HG02938 (cell line): ENCODE results near the gene UNC45A.
"Not testable (repeated sequence)": the region's sequence is repeated elsewhere in the genome, so short reads cannot be mapped to it uniquely, and the experiment has no call there.

ENCODE experiments used
- ATAC-seq: cut with Tn5 transposase; IDR thresholded peaks from one replicate; pipeline ENCODE4 v1.9.1; 2021; ENCODE audit warnings: mild to moderate bottlenecking, moderate library complexity; ENCODE audit not compliant: unreplicated experiment

UNC45A gene

GRCh38 chr15:90902840-90903732, 32.0 kb upstream of the UNC45A start, which contains the start of gene MAN2A2:
Gene MAN2A2, plus strand, starts transcription at chr15:90903302. Its CDS starts 906 bp downstream, at chr15:90904208.
- peak; percentile 56 for ATAC-seq

DNA sequence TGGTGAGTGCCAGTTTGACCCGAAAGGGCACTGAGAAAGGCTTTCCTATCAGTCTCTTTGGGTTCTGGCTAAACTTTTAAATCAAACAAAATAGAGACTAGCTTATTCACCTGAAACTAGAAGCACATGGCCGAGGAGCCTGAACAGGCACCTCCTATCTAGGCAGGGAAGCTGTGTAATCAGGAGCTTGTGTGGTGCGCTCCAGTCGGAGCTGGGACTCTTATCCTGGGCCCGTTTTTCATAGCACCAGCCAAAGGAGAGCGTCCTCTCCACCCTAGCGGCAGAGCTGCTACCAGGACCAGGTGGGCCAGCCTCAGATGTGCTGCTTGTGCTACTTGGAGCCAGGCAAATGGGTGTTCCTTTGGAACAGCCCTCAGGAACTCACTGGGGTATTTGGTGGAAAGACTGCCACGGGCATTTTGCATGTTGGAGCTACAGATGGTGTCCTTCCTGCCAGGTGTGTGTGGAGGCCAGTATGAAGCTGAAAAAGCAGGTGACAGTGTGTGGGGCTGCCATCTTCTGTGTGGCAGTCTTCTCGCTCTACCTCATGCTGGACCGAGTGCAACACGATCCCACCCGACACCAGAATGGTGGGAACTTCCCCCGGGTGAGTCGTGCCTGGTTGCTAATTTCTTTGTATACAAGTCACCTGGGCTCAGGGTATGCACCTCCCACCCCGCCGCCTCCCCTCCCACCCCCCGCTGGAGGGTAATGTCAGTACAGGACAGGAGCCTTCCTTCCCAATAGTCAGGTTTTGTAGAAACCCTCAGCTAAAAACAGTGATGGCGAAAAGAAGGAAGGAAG, 31.1 kb upstream of the UNC45A start:
- no peak for ATAC-seq

- no peak for ATAC-seq
Measured at GRCh38 chr15:90904746-90905145, 30.3 kb upstream of the UNC45A start.

- no peak for ATAC-seq
Measured at GRCh38 chr15:90905306-90906180, 29.5 kb upstream of the UNC45A start.

DNA sequence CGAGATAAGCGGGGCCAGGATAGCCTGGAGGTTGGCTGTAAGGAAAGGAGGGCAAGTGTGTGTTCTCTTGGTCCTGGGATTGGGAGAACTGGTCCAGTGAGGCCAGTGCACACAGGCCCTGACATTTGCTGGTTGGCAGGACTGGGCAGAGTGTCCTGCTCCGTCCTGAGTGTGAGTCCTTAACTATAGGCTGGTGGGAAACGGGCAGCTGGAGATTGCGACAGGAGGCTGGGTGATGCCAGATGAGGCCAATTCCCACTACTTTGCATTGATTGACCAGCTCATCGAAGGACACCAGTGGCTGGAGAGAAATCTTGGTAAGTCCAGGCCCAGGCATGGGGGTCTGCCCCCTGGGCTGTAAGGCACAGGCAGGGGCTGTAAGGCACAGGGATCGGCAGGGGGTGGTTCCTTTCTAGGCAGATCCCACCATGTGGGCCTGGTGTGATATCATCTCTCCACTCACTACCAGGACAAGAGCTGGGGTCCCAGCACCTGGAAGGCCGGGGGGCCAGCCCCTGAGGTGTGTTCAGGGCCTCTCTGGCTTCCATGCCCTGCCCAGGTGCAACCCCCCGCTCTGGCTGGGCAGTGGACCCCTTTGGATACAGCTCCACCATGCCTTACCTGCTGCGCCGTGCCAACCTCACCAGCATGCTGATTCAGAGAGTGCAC, 28.8 kb upstream of the UNC45A start:
- no peak for ATAC-seq

- no peak for ATAC-seq
Measured at GRCh38 chr15:90907051-90907660, 27.9 kb upstream of the UNC45A start.

DNA sequence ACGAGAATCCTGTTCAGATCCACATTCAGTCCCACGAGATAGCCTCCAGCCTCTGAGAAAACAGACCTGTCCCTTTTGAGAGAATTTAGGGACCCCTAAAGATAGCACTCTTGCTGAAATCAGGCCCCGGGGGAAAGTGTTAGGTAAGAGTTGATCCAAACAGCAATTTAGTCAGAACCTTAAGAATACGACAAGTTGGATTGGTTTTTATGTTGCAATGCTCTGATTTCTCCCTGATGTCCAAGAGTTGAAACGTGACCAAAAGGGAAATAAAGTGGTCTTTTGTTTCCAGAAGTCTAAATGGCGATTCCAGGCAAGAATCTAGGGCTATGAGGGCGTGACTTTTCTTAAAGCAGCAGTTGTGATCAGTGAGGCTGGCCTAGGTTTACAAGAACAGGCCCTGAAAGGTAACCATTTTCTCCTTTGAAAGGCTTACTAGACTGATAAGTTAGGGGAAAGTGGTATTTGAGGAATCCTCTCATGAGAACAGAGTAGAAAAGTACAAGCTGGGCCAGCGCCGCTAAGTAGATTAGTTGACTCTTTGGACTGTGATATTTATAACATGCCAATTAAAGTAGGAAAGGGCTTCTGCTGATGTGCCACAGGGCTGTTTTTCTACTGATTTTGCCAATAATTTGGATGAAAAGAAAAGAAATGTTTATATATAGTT, 27.1 kb upstream of the UNC45A start:
- ATAC-seq = no peak

- not testable (repeated sequence) for ATAC-seq
Measured at GRCh38 chr15:90909449-90909848, 25.6 kb upstream of the UNC45A start.

- no peak for ATAC-seq
Measured at GRCh38 chr15:90909976-90910375, 25.1 kb upstream of the UNC45A start.

DNA sequence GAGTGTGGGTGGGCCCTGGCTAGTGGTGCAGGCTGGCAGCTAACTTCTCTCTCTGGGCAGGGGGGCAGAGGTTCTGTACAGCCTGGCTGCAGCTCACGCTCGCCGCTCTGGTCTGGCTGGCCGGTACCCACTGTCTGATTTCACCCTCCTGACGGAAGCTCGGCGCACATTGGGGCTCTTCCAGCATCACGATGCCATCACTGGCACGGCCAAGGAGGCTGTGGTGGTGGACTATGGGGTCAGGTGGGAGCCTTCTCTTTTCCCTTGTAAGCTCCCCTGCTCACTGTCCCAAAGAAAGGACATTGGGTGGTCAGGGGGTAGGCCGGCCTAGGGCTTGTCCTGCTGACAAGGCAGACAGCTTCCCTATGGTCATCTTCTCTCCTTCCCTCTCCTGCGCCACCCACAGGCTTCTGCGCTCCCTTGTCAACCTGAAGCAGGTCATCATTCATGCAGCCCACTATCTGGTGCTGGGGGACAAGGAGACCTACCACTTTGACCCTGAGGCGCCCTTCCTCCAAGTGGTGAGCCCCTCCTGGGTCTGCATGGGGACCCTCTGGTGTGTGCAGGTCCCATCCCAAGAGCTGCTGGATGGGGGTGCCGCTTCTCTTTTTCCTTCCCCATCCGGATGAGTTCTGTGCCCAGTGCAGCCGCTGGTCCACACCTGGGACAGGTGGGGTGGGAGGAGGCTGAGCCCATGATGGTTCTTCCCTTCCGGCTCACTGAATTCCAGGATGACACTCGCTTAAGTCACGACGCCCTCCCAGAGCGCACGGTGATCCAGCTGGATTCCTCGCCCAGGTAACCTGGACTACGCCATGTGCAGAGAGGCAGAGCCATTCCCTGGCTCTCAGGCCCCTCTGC, 24.4 kb upstream of the UNC45A start:
- no peak for ATAC-seq

- ATAC-seq = no peak
Measured at GRCh38 chr15:90911302-90911623, 23.8 kb upstream of the UNC45A start.

GRCh38 chr15:90911906-90912769, 22.9 kb upstream of the UNC45A start:
- ATAC-seq = no peak

GRCh38 chr15:90912770-90913075, 22.4 kb upstream of the UNC45A start:
- ATAC-seq = no peak

DNA sequence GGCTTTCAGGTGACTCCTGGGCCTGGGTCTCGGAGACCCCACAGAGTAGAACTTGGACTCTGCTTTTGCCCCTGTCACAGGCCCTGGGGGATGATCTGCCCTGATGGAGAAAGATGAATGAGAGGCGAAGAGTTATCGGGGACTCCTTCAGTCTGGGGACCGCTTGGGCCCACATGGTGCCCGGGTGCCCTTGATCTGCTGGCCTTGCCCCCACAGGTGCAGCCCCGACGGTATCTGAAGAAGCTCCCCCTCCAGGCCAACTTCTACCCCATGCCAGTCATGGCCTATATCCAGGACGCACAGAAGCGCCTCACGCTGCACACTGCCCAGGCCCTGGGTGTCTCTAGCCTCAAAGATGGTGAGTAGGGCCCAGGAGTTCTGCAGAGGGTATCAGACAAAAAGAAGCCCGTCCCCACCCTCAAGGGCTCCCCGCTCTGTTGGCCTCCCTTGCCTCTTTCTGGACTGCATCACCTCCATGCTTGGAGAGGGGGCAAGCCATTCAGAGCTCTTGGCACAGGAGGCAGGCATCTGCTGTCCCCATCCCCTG, 21.6 kb upstream of the UNC45A start:
- no peak for ATAC-seq

GRCh38 chr15:90914305-90915080, 20.6 kb upstream of the UNC45A start:
- no peak for ATAC-seq

- no peak for ATAC-seq
Measured at GRCh38 chr15:90915216-90915807, 19.8 kb upstream of the UNC45A start.
